ENCODE results near the gene MCM5. TPM values are rescaled to one million over a fixed set of nuclear protein-coding genes. Genes with fewer than 3 reads are reported as not detected.

Gene MCM5
- total and polyA plus RNA-seq, 2 experiments from 2014 or later = 288 to 325 TPM

DNA sequence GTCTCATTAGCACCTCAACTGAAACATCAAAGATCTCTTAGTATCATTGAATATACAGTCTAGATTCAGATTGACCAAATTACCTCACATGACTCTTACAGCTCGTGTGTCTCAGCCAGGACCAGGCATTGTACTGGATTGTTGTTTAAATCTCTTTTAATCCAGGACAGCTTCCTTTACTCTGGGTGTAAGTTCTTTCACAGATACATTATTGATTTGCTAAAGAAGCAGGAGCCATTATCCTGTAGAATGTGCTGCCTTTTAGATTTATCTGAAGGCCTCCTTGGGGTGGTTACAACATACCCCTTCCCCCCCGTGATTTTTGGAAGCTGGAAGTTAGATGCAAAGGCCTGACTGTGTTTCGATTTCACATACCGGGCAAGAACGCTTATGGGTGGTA lies 4.2 kb downstream of the MCM5 start:
- H3K9me3 Mint-ChIP-seq = no peaks in the 10 kb centered on the region
- H3K36me3 Mint-ChIP-seq (ENCODE audit: low read depth) = peaks cover 96% of the 10 kb centered on the region
- no peak overlapping the region for H3K4me2 ChIP-seq
- H3K4me3 ChIP-seq = no peak overlapping the region
- DNase-seq (ENCODE audit: low spot score) = no peak
- no peak overlapping the region; the same call in 1 of the 2 replicates for H3K27ac Mint-ChIP-seq
- peaks cover 48% of the 10 kb centered on the region for H3K79me2 ChIP-seq (replicated peaks; ENCODE audit: insufficient read depth)
- peaks cover 76% of the 10 kb centered on the region for H3K36me3 ChIP-seq (ENCODE audit: insufficient read depth)
- no peaks in the 10 kb centered on the region for H3K9me2 ChIP-seq (ENCODE audit: insufficient read depth)
- no peak overlapping the region for H3K27ac ChIP-seq (ENCODE audit: low read depth)
- H3K27me3 ChIP-seq (ENCODE audit: insufficient read depth) = no peaks in the 10 kb centered on the region
- H2AFZ ChIP-seq = no peak overlapping the region
- no peak for TF ChIP-seq ZNF462 (CRISPR knock-in tag; IDR thresholded peaks at IDR 0.05)
- TF ChIP-seq POLR2AphosphoS5 (IDR thresholded peaks at IDR 0.05; ENCODE audit: low read depth) = no peak
- TF ChIP-seq ZNF331 (CRISPR knock-in tag; IDR thresholded peaks at IDR 0.05; ENCODE audit: low read depth) = no peak
- no peak for TF ChIP-seq ZNF114 (CRISPR knock-in tag; IDR thresholded peaks at IDR 0.05)
- TF ChIP-seq STAT1 (IDR thresholded peaks at IDR 0.05; ENCODE audit: unreplicated experiment) = no peak
- TF ChIP-seq REST (IDR thresholded peaks at IDR 0.05; ENCODE audit: unreplicated experiment) = no peak
- no peak for TF ChIP-seq NANOG (IDR thresholded peaks at IDR 0.05; ENCODE audit: borderline replicate concordance)
- no peak for TF ChIP-seq ETS1 (IDR thresholded peaks at IDR 0.05)
- TF ChIP-seq EZH2phosphoT487 (IDR thresholded peaks at IDR 0.05; ENCODE audit: unreplicated experiment) = no peak
- TF ChIP-seq, protein P1, sequence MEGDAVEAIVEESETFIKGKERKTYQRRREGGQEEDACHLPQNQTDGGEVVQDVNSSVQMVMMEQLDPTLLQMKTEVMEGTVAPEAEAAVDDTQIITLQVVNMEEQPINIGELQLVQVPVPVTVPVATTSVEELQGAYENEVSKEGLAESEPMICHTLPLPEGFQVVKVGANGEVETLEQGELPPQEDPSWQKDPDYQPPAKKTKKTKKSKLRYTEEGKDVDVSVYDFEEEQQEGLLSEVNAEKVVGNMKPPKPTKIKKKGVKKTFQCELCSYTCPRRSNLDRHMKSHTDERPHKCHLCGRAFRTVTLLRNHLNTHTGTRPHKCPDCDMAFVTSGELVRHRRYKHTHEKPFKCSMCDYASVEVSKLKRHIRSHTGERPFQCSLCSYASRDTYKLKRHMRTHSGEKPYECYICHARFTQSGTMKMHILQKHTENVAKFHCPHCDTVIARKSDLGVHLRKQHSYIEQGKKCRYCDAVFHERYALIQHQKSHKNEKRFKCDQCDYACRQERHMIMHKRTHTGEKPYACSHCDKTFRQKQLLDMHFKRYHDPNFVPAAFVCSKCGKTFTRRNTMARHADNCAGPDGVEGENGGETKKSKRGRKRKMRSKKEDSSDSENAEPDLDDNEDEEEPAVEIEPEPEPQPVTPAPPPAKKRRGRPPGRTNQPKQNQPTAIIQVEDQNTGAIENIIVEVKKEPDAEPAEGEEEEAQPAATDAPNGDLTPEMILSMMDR (conservative IDR thresholded peaks at IDR 0.05; ENCODE audit: low read depth in 2 of 2) = no peak
- no peak for TF ChIP-seq EZH2 (IDR thresholded peaks at IDR 0.05; ENCODE audit: low read depth, unreplicated experiment)
- no peak for TF ChIP-seq CREB1 (CRISPR knock-in tag; IDR thresholded peaks at IDR 0.05; ENCODE audit: low read depth)
- TF ChIP-seq JUNB (IDR thresholded peaks at IDR 0.05; ENCODE audit: unreplicated experiment) = no peak
- H3K4me1 Mint-ChIP-seq = peaks cover 29% of the 10 kb centered on the region
- H3K4me3 Mint-ChIP-seq = no peak overlapping the region
- peaks cover 27% of the 10 kb centered on the region for H3K27me3 Mint-ChIP-seq (ENCODE audit: insufficient read depth, low read depth, poor library complexity)
- 0 out of 2 replicates have a peak, but pooled peaks cover 4% of the 10 kb centered on the region for H3F3A ChIP-seq (replicated peaks; ENCODE audit: low read depth)
- ATAC-seq = no peak
- H4K20me1 ChIP-seq (replicated peaks; ENCODE audit: insufficient read depth) = peaks cover 12% of the 10 kb centered on the region
- peaks cover 14% of the 10 kb centered on the region for H3K4me1 ChIP-seq (ENCODE audit: insufficient read depth)

Data from GM23338 (cell line).